GM12878 (cell line): ENCODE results near the gene PPP4C. TPM values are rescaled to one million over a fixed set of nuclear protein-coding genes. Genes with fewer than 3 reads are reported as not detected.

Experiments used
- BCLAF1 ChIP-seq: fragments of 450-650 bp; IDR thresholded peaks from 2 replicates; pipeline ENCODE4 v1.6.1; 2017; ENCODE audit warnings: antibody characterized with exemption, mild to moderate bottlenecking, moderate library complexity
- CEBPB ChIP-seq, 2 experiments: fragments of 150-350 bp in 1 of 2; IDR thresholded peaks; 2 replicates each; pipeline ENCODE4 v1.6.1; 2012 to 2014; ENCODE audit warnings: low read depth in 2 of 2, low read length in 2 of 2, borderline replicate concordance in 1 of 2, inconsistent platforms in 1 of 2
- POLR2AphosphoS2 ChIP-seq: IDR thresholded peaks from 2 replicates; pipeline ENCODE4 v1.6.1; 2011; ENCODE audit warnings: low read depth, mild to moderate bottlenecking, low read length, improper control_type of control experiment, moderate library complexity
- POU2F2 ChIP-seq: IDR thresholded peaks from 3 replicates; pipeline ENCODE4 v1.6.1; 2011; ENCODE audit warnings: low read depth, mild to moderate bottlenecking, low read length, borderline replicate concordance
- RAD21 ChIP-seq: IDR thresholded peaks from 2 replicates; pipeline ENCODE4 v1.6.1; 2011; ENCODE audit warnings: mild to moderate bottlenecking, low read depth, low read length, moderate library complexity; ENCODE audit not compliant: insufficient read depth
- SPI1 ChIP-seq: IDR thresholded peaks from 2 replicates; pipeline ENCODE4 v1.6.1; 2011; ENCODE audit warnings: low read depth, mild to moderate bottlenecking, low read length, moderate library complexity, borderline replicate concordance; ENCODE audit not compliant: insufficient read depth
- TCF7 ChIP-seq: IDR thresholded peaks from 2 replicates; pipeline ENCODE4 v1.6.1; 2014; ENCODE audit warnings: antibody characterized with exemption, borderline replicate concordance
- YY1 ChIP-seq: IDR thresholded peaks from 2 replicates; pipeline ENCODE4 v1.6.1; 2011; ENCODE audit warnings: low read depth, mild to moderate bottlenecking, low read length
- ZNF622 ChIP-seq: fragments of 450-650 bp; IDR thresholded peaks from 2 replicates; pipeline ENCODE4 v1.6.1; 2017; ENCODE audit warnings: mild to moderate bottlenecking, inconsistent platforms
- polyA plus RNA-seq, 11 experiments: library from polyadenylated mRNA; depleted of rRNA in 4 of 11; unstranded in 6 of 11; stranded (reverse) in 5 of 11; fragments of >200 nt; fragmentation: Nextera tagmentation in 4 of 11; fragmentation: Illumina TruSeq in 1 of 11; extraction: Ambion mirVana in 4 of 11; extraction: Trizol in 1 of 11; gene quantifications; 1 replicate in 1 of 11; 2 replicates in 10 of 11; pipeline versions ENCODE4 v1.2.1 to v1.2.3, GENCODE V29; 2011 to 2016; ENCODE audit warnings: inconsistent platforms in 2 of 11, missing spikeins in 2 of 11, low read depth in 1 of 11
- total RNA-seq, 4 experiments: library from RNA; depleted of rRNA in 3 of 4; stranded (reverse); fragments of >200 nt in 3 of 4; fragmentation: Illumina TruSeq in 1 of 4; extraction: Trizol in 1 of 4; gene quantifications; 2 replicates each; pipeline versions ENCODE4 v1.2.1 to v1.2.3, GENCODE V29; 2013 to 2021
- TF ChIP-seq, protein P1 (sequence below): IDR thresholded peaks from 2 replicates; pipeline ENCODE4 v1.6.1; 2011; ENCODE audit warnings: mild to moderate bottlenecking, low read depth, low read length, moderate library complexity; ENCODE audit not compliant: insufficient replicate concordance
- TF ChIP-seq, protein P2 (sequence below), 3 experiments: IDR thresholded peaks in 2 of 3; conservative IDR thresholded peaks in 1 of 3; 2 replicates each; pipeline ENCODE4 v1.5.1; 2011; ENCODE audit warnings: low read depth in 3 of 3, low read length in 3 of 3, mild to moderate bottlenecking in 3 of 3, control low read depth in 2 of 3, moderate library complexity in 2 of 3, inconsistent platforms in 1 of 3, mixed read lengths in 1 of 3; ENCODE audit not compliant: control insufficient read depth in 2 of 3, insufficient read depth in 1 of 3; ENCODE audit errors: extremely low read depth in 1 of 3
- TF ChIP-seq, protein P3 (sequence below): IDR thresholded peaks from 2 replicates; pipeline ENCODE4 v1.6.1; 2012; ENCODE audit warnings: mild to moderate bottlenecking, low read depth, low read length

The PPP4C gene
- total and polyA plus RNA-seq, 10 of the 15 experiments (the other 5 are each of a cell fraction or from before 2014, with no cell fraction given): 2.7 to 240 (median 124) TPM

DNA sequence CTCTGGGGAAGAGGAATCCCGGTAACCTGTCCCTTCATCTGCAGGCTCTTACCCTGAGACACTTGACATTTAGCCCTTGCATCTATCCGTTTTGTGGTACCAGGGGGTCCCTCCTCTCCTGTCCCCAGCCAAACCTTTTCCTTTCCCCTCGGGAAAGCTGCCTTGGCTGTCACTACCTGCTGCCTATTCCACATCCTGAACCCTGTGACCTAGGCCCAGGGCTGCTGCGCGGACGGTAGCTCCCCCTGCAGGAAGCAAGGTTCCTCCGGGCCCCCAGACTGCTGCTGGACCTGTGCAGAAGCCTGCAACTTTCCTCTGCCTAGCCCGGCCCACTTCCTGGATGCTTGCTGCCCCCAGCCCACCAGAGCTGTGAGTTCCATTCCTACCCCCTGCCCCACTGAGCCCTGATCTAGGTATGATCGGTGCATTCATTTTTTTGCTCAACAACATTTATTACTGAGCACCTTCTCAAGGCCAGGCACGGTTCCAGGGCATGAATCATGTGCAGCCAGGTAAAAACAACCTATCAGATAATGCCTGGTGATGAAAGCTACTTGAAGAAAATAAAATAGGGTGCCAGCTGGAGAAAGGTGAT is 20.7 kb upstream of the PPP4C start (continued):
- TF ChIP-seq, protein P1, sequence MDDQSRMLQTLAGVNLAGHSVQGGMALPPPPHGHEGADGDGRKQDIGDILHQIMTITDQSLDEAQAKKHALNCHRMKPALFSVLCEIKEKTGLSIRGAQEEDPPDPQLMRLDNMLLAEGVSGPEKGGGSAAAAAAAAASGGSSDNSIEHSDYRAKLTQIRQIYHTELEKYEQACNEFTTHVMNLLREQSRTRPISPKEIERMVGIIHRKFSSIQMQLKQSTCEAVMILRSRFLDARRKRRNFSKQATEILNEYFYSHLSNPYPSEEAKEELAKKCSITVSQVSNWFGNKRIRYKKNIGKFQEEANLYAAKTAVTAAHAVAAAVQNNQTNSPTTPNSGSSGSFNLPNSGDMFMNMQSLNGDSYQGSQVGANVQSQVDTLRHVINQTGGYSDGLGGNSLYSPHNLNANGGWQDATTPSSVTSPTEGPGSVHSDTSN: no peak
- TF ChIP-seq TCF7 (no peak), CEBPB (IDR thresholded peaks at IDR 0.05; ENCODE audit: borderline replicate concordance in 1 of 2, low read depth in 2 of 2, low read length in 2 of 2) (no peak), RAD21 (peak; percentile 60), POLR2AphosphoS2 (no peak), SPI1 (no peak), BCLAF1 (no peak), POU2F2 (no peak), ZNF622 (no peak), YY1 (peak; percentile 40; the same call in 1 of the 2 replicates)
- TF ChIP-seq, protein P2, sequence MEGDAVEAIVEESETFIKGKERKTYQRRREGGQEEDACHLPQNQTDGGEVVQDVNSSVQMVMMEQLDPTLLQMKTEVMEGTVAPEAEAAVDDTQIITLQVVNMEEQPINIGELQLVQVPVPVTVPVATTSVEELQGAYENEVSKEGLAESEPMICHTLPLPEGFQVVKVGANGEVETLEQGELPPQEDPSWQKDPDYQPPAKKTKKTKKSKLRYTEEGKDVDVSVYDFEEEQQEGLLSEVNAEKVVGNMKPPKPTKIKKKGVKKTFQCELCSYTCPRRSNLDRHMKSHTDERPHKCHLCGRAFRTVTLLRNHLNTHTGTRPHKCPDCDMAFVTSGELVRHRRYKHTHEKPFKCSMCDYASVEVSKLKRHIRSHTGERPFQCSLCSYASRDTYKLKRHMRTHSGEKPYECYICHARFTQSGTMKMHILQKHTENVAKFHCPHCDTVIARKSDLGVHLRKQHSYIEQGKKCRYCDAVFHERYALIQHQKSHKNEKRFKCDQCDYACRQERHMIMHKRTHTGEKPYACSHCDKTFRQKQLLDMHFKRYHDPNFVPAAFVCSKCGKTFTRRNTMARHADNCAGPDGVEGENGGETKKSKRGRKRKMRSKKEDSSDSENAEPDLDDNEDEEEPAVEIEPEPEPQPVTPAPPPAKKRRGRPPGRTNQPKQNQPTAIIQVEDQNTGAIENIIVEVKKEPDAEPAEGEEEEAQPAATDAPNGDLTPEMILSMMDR (IDR thresholded peaks at IDR 0.05 in 2 of 3, conservative IDR thresholded peaks at IDR 0.05 in 1 of 3; ENCODE audit: control insufficient read depth in 2 of 3, extremely low read depth in 1 of 3, insufficient read depth in 1 of 3, low read depth in 3 of 3, low read length in 3 of 3): peak; percentile 75 to 85 (median 82)
- TF ChIP-seq, protein P3, sequence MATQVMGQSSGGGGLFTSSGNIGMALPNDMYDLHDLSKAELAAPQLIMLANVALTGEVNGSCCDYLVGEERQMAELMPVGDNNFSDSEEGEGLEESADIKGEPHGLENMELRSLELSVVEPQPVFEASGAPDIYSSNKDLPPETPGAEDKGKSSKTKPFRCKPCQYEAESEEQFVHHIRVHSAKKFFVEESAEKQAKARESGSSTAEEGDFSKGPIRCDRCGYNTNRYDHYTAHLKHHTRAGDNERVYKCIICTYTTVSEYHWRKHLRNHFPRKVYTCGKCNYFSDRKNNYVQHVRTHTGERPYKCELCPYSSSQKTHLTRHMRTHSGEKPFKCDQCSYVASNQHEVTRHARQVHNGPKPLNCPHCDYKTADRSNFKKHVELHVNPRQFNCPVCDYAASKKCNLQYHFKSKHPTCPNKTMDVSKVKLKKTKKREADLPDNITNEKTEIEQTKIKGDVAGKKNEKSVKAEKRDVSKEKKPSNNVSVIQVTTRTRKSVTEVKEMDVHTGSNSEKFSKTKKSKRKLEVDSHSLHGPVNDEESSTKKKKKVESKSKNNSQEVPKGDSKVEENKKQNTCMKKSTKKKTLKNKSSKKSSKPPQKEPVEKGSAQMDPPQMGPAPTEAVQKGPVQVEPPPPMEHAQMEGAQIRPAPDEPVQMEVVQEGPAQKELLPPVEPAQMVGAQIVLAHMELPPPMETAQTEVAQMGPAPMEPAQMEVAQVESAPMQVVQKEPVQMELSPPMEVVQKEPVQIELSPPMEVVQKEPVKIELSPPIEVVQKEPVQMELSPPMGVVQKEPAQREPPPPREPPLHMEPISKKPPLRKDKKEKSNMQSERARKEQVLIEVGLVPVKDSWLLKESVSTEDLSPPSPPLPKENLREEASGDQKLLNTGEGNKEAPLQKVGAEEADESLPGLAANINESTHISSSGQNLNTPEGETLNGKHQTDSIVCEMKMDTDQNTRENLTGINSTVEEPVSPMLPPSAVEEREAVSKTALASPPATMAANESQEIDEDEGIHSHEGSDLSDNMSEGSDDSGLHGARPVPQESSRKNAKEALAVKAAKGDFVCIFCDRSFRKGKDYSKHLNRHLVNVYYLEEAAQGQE: no peak
- TF ChIP-seq, all 136 proteins: peak for 6
